Measurements from ENCODE around the gene GLRX. TPM values are rescaled to one million over a fixed set of nuclear protein-coding genes. Genes with fewer than 3 reads are reported as not detected.

Gene GLRX
- total and polyA plus RNA-seq, 7 experiments from 2014 or later, result 26.3 to 205 (median 84.8) TPM

DNA sequence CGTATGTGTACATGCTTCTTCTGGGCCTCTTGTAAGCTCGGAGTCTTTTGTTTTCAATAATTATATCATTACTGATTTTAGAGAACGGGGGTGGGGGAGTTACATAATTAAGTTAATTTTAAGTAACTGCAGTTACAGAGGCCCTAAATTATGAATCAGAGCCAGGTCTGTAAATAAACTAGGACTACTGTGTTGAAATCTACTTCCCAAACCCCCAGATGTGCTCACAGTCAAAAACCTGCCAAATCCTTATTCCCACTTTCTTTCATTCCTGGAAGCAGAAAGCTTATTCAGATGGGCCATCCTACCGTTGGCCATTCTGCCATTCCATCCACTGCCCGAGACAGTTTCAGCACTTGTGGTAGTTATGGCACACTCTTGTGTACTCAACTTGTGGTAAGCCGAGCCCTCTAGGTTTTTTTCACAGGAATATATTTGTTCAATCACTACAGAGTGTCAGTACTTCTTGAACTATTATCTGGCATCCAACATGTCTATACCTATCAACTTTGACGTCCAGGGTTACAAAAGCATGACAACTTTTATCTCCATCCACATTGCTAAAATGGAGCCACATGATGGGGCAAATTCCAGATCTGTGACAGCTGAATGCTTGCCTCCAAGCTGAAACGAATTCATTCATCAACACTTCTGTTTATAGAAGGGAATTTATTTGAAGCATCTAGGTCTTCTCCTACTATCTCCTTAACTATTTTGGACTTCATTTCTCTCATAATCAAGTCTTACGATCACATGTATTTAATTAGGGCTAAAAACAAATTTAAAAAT lies 37.8 kb downstream of the GLRX start:
- no peak for ATAC-seq

DNA sequence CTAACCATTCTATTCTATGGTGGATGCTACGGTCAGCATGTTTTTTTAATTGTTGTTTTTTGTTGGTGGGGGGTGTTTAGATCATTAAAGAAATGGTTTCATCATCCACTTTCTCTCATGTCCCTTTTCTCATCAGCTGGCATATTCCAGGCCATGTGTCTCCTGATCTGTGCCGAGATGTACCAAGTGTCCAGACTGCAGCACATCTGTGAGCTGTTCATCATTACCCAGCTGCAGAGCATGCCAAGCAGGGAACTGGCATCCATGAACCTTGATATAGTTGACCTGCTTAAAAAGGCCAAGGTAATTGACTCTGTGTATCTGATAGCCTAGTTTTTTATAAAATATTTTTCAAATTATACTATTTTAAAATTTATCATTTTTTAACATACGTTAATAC lies 38.9 kb downstream of the GLRX start:
- H3K27ac Mint-ChIP-seq, result no peak overlapping the region
- no peaks in the 10 kb centered on the region for H3K9me3 Mint-ChIP-seq
- H3K27ac ChIP-seq (ENCODE audit: low read depth, low read length), result no peak overlapping the region
- DNase-seq (no peak), ATAC-seq (no peak)
- H3K4me3 ChIP-seq (ENCODE audit: low read length), result no peak overlapping the region
- POLR2A ChIA-PET, result interaction anchor here (0.8 kb wide), 2 partner anchors 138 to 141 kb away, joined by 3 read pairs; no protein-coding TSS in a partner anchor
- no peaks in the 10 kb centered on the region for H3K36me3 ChIP-seq (ENCODE audit: control insufficient read depth in 2 of 3, insufficient read depth in 3 of 3, low read length in 3 of 3)
- no peak overlapping the region for H3K4me3 Mint-ChIP-seq
- CTCF ChIA-PET, result interaction anchor here (1.1 to 13.3 kb wide), 4 partner anchors 25 to 140 kb away, joined by 3 to 357 read pairs (median 5); no protein-coding TSS in a partner anchor
- intact Hi-C loops (cut with micrococcal nuclease), result loop anchor here in 1 of 2 donors (10.0 kb wide), 1 partner anchor 821 kb away; no protein-coding TSS in a partner anchor
- peaks cover 0 to 21% (median 19%) of the 10 kb centered on the region in 7 donors for H3K4me1 Mint-ChIP-seq
- peaks cover 0 to 8% (median 0%) of the 10 kb centered on the region in 5 donors for H3K36me3 Mint-ChIP-seq
- peaks cover 0 to 11% (median 0%) of the 10 kb centered on the region in 5 donors for H3K27me3 Mint-ChIP-seq
- no peaks in the 10 kb centered on the region for H3K9me3 ChIP-seq (ENCODE audit: control insufficient read depth in 2 of 3, low read length in 3 of 3)
- no peaks in the 10 kb centered on the region for H3K4me1 ChIP-seq (ENCODE audit: control insufficient read depth in 2 of 2, insufficient read depth in 2 of 2, low read length in 2 of 2)
- H3K27me3 ChIP-seq (ENCODE audit: control insufficient read depth in 2 of 2, insufficient read depth in 2 of 2, low read length in 2 of 2), result no peaks in the 10 kb centered on the region

More for the DNA sequence above, 37.8 kb downstream of the GLRX start:
- no peaks in the 10 kb centered on the region for H3K9me3 Mint-ChIP-seq
- intact Hi-C loops (cut with micrococcal nuclease), result loop anchor here in 1 of 2 donors (10.0 kb wide), 1 partner anchor 820 kb away; no protein-coding TSS in a partner anchor
- no peak overlapping the region for H3K4me3 Mint-ChIP-seq
- Histone ChIP-seq H3K27ac (ENCODE audit: low read depth, low read length) (no peak overlapping the region), H3K4me3 (ENCODE audit: low read length) (no peak overlapping the region), H3K9me3 (ENCODE audit: control insufficient read depth in 2 of 3, low read length in 3 of 3) (no peaks in the 10 kb centered on the region), H3K27me3 (ENCODE audit: control insufficient read depth in 2 of 2, insufficient read depth in 2 of 2, low read length in 2 of 2) (no peaks in the 10 kb centered on the region), H3K4me1 (ENCODE audit: control insufficient read depth in 2 of 2, insufficient read depth in 2 of 2, low read length in 2 of 2) (no peaks in the 10 kb centered on the region), H3K36me3 (ENCODE audit: control insufficient read depth in 2 of 3, insufficient read depth in 3 of 3, low read length in 3 of 3) (no peaks in the 10 kb centered on the region)
- ChIA-PET CTCF (interaction anchor here (1.9 to 13.3 kb wide), 2 partner anchors 59 to 69 kb away, joined by 7 to 357 read pairs; no protein-coding TSS in a partner anchor), POLR2A (interaction anchor here (0.8 to 1.2 kb wide), 3 partner anchors 39 to 142 kb away, joined by 3 to 4 read pairs (median 3); no protein-coding TSS in a partner anchor)
- H3K36me3 Mint-ChIP-seq, result peaks cover 0 to 8% (median 0%) of the 10 kb centered on the region in 5 donors
- H3K4me1 Mint-ChIP-seq, result peaks cover 2 to 15% (median 10%) of the 10 kb centered on the region in 7 donors
- H3K27ac Mint-ChIP-seq, result no peak overlapping the region
- DNase-seq, result no peak
- H3K27me3 Mint-ChIP-seq, result peaks cover 0 to 14% (median 0%) of the 10 kb centered on the region in 5 donors

DNA sequence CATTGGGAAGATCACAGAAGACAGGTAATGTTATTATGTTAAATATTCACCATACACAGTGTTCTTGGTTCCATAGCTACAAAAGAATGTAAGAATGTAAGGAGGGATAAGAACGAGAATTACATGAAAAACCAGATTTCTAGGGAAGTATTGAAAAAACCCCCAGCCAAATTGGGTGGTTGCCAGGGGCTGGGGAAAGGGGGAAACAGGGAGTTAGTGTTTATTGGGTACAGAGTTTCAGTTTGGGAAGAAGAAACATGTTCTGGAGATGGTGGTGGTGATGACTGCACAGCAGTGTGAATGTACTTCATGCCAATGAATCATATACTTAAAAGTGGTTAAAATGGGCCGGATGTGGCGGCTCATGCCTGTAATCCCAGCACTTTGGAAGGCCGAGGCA lies 40.3 kb downstream of the GLRX start:
- ATAC-seq (no peak), DNase-seq (no peak)
- Histone ChIP-seq H3K9me3 (ENCODE audit: control insufficient read depth in 2 of 3, low read length in 3 of 3) (no peaks in the 10 kb centered on the region), H3K4me3 (ENCODE audit: low read length) (no peak overlapping the region), H3K36me3 (ENCODE audit: control insufficient read depth in 2 of 3, insufficient read depth in 3 of 3, low read length in 3 of 3) (no peaks in the 10 kb centered on the region), H3K27me3 (ENCODE audit: control insufficient read depth in 2 of 2, insufficient read depth in 2 of 2, low read length in 2 of 2) (no peaks in the 10 kb centered on the region), H3K27ac (ENCODE audit: low read depth, low read length) (no peak overlapping the region), H3K4me1 (ENCODE audit: control insufficient read depth in 2 of 2, insufficient read depth in 2 of 2, low read length in 2 of 2) (no peaks in the 10 kb centered on the region)
- H3K36me3 Mint-ChIP-seq, result peaks cover 0 to 8% (median 0%) of the 10 kb centered on the region in 5 donors
- H3K9me3 Mint-ChIP-seq, result no peaks in the 10 kb centered on the region
- peak overlapping the region in 1 of 9 donors; percentile 8 for H3K27ac Mint-ChIP-seq
- H3K4me1 Mint-ChIP-seq, result peaks cover 0 to 21% (median 19%) of the 10 kb centered on the region in 7 donors
- POLR2A ChIA-PET, result interaction anchor here (0.9 to 2.2 kb wide), 13 partner anchors 9 to 135 kb away, joined by 3 to 16 read pairs (median 4); partner anchors contain the start of genes GLRX and RFESD
- CTCF ChIA-PET, result interaction anchor here (1.1 to 13.3 kb wide), 23 partner anchors 8 to 557 kb away, joined by 3 to 357 read pairs (median 10); partner anchors contain the start of genes GLRX and RFESD
- H3K27me3 Mint-ChIP-seq, result peaks cover 0 to 11% (median 0%) of the 10 kb centered on the region in 5 donors
- no peak overlapping the region for H3K4me3 Mint-ChIP-seq
- intact Hi-C loops (cut with micrococcal nuclease), result loop anchor here in 1 of 2 donors (10.0 kb wide), 1 partner anchor 823 kb away; no protein-coding TSS in a partner anchor

DNA sequence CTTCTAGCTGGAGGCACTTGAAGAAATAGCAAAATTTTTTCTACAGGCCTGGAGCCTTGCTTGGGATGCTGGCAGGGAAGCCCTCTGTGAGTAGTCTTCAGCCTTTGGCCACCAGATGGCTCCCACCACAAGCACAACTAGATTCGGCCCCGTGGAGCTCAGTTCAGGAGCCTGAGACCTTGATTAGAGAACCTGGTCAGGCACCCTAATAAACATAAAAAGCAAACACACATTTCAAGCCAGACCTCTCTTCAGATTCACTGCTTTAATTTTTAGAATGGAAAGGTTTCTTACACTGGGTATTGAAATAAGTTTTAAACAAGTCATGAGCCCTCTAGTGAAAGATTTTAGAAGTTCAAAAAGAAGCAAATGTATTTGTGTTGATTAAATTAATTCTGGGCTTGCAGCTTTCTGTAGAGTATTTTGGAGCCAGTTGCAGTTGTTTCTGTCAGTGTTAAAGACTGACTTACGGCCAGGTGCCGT lies 41.4 kb downstream of the GLRX start:
- Mint-ChIP-seq H3K4me1 (peaks cover 0 to 21% (median 19%) of the 10 kb centered on the region in 7 donors), H3K27ac (peak overlapping the region in 8 of 9 donors; percentile 48 to 84 (median 62)), H3K36me3 (peaks cover 0 to 3% (median 0%) of the 10 kb centered on the region in 5 donors), H3K9me3 (no peaks in the 10 kb centered on the region), H3K27me3 (peaks cover 0 to 8% (median 0%) of the 10 kb centered on the region in 5 donors), H3K4me3 (peak overlapping the region in 9 of 10 donors; percentile 52 to 85 (median 84))
- Histone ChIP-seq H3K27me3 (ENCODE audit: control insufficient read depth in 2 of 2, insufficient read depth in 2 of 2, low read length in 2 of 2) (no peaks in the 10 kb centered on the region), H3K4me1 (ENCODE audit: control insufficient read depth in 2 of 2, insufficient read depth in 2 of 2, low read length in 2 of 2) (no peaks in the 10 kb centered on the region), H3K9me3 (ENCODE audit: control insufficient read depth in 2 of 3, low read length in 3 of 3) (no peaks in the 10 kb centered on the region), H3K36me3 (ENCODE audit: control insufficient read depth in 2 of 3, insufficient read depth in 3 of 3, low read length in 3 of 3) (no peaks in the 10 kb centered on the region), H3K27ac (ENCODE audit: low read depth, low read length) (peak overlapping the region; percentile 39), H3K4me3 (ENCODE audit: low read length) (peak overlapping the region; percentile 45)
- intact Hi-C loops (cut with micrococcal nuclease), result loop anchor here (1.0 to 10.0 kb wide), 10 partner anchors 27 to 824 kb away; partner anchors contain the start of gene RHOBTB3 (in 1 of the 2)
- ChIA-PET POLR2A (interaction anchor here (1.0 to 2.2 kb wide), 16 partner anchors 9 to 150 kb away, joined by 3 to 16 read pairs (median 4); partner anchors contain the start of genes GLRX and RFESD), CTCF (interaction anchor here (0.6 to 13.3 kb wide), 38 partner anchors 9 to 558 kb away, joined by 3 to 357 read pairs (median 6); partner anchors contain the start of genes GLRX, RFESD and RHOBTB3)
- peak; percentile 93 for ATAC-seq
- DNase-seq, result peak; percentile 38 to 77 (median 71)

DNA sequence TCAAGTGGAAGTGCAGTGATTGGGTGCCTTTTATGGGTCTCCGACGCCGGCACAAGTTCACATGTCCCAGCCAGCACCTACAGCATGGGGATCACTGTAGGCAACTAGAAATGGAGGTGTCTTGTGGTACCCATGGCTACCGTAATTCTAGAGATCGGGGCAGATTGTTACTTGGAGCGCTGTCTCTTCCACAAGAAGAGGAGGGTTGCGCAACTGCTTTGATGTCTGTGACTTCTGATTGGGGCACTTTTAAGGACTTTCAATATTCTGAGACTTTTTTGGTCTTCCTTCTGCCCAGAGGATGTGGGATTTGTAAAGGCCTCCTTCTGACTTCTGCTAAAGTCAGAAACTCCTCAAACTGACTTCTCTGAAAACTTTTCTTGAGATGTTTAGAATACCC lies 41.9 kb downstream of the GLRX start:
- Histone ChIP-seq H3K36me3 (ENCODE audit: control insufficient read depth in 2 of 3, insufficient read depth in 3 of 3, low read length in 3 of 3) (no peaks in the 10 kb centered on the region), H3K27me3 (ENCODE audit: control insufficient read depth in 2 of 2, insufficient read depth in 2 of 2, low read length in 2 of 2) (no peaks in the 10 kb centered on the region), H3K9me3 (ENCODE audit: control insufficient read depth in 2 of 3, low read length in 3 of 3) (no peaks in the 10 kb centered on the region), H3K4me1 (ENCODE audit: control insufficient read depth in 2 of 2, insufficient read depth in 2 of 2, low read length in 2 of 2) (no peaks in the 10 kb centered on the region), H3K4me3 (ENCODE audit: low read length) (no peak overlapping the region), H3K27ac (ENCODE audit: low read depth, low read length) (no peak overlapping the region)
- no peak for ATAC-seq
- Mint-ChIP-seq H3K27me3 (peaks cover 0 to 3% (median 0%) of the 10 kb centered on the region in 5 donors), H3K36me3 (peaks cover 0 to 3% (median 0%) of the 10 kb centered on the region in 5 donors), H3K27ac (peak overlapping the region in 4 of 9 donors; percentile 58 to 82 (median 64)), H3K4me1 (peaks cover 0 to 21% (median 16%) of the 10 kb centered on the region in 7 donors), H3K4me3 (peak overlapping the region in 1 of 10 donors; percentile 52), H3K9me3 (no peaks in the 10 kb centered on the region)
- intact Hi-C loops (cut with micrococcal nuclease), result loop anchor here (2.0 to 10.0 kb wide), 3 partner anchors 50 to 824 kb away; partner anchors contain the start of gene RHOBTB3 (in 1 of the 2)
- ChIA-PET CTCF (interaction anchor here (0.6 to 13.3 kb wide), 30 partner anchors 10 to 544 kb away, joined by 3 to 357 read pairs (median 7); partner anchors contain the start of genes GLRX and RFESD), POLR2A (interaction anchor here (1.0 to 2.2 kb wide), 12 partner anchors 8 to 150 kb away, joined by 3 to 16 read pairs (median 6); partner anchors contain the start of genes GLRX and RFESD)
- DNase-seq, result no peak

- Mint-ChIP-seq H3K27me3 (peaks cover 0 to 2% (median 0%) of the 10 kb centered on the region in 5 donors), H3K27ac (peak overlapping the region in 3 of 9 donors; percentile 8 to 50 (median 48)), H3K4me1 (peaks cover 0 to 21% (median 14%) of the 10 kb centered on the region in 7 donors), H3K9me3 (no peaks in the 10 kb centered on the region), H3K4me3 (no peak overlapping the region), H3K36me3 (peaks cover 0 to under 1% (median 0%) of the 10 kb centered on the region in 5 donors)
- no peaks in the 10 kb centered on the region for H3K36me3 ChIP-seq (ENCODE audit: control insufficient read depth in 2 of 3, insufficient read depth in 3 of 3, low read length in 3 of 3)
- ChIA-PET CTCF (interaction anchor here (0.9 to 13.3 kb wide), 6 partner anchors 37 to 90 kb away, joined by 3 to 357 read pairs (median 4); no protein-coding TSS in a partner anchor), POLR2A (no interaction called here)
- no peaks in the 10 kb centered on the region for H3K27me3 ChIP-seq (ENCODE audit: control insufficient read depth in 2 of 2, insufficient read depth in 2 of 2, low read length in 2 of 2)
- ATAC-seq (peak; percentile 53), DNase-seq (no peak)
- intact Hi-C loops (cut with micrococcal nuclease), result loop anchor here (2.0 to 10.0 kb wide), 3 partner anchors 49 to 825 kb away; partner anchors contain the start of gene RHOBTB3 (in 1 of the 2)
- H3K27ac ChIP-seq (ENCODE audit: low read depth, low read length), result no peak overlapping the region
- no peaks in the 10 kb centered on the region for H3K9me3 ChIP-seq (ENCODE audit: control insufficient read depth in 2 of 3, low read length in 3 of 3)
- no peak overlapping the region for H3K4me3 ChIP-seq (ENCODE audit: low read length)
- H3K4me1 ChIP-seq (ENCODE audit: control insufficient read depth in 2 of 2, insufficient read depth in 2 of 2, low read length in 2 of 2), result no peaks in the 10 kb centered on the region
These were observed 42.9 kb downstream of the GLRX start for GRCh38 chr5:95779611-95780010.

All from naive thymus-derived CD4-positive, alpha-beta T cell (primary cell).